ENCODE data around the gene ANTXR2.

Gene ANTXR2

GRCh38 chr4:80078346-80079092 lies 5.5 kb upstream of the ANTXR2 start:
- TF ChIP-seq CTCF (IDR thresholded peaks at IDR 0.05): no peak

DNA sequence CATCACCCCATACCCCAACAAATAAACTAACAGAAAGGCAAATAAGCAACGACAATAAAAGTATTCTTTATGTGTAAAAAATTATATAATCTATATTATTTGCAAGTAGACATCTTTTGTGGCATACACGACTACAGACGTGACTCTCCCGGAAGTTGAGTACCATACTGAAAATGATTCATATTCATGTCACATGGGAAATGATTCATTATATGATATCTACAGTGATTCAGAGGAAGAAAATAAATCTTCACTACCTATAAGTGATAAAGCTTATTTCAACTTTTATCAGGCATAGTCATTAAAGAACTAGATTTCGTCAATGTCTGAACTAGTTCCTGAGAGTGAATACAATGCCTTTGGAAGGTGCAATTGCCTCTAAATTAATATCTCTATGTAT lies 4.6 kb upstream of the ANTXR2 start:
- TF ChIP-seq CTCF (IDR thresholded peaks at IDR 0.05): no peak

DNA sequence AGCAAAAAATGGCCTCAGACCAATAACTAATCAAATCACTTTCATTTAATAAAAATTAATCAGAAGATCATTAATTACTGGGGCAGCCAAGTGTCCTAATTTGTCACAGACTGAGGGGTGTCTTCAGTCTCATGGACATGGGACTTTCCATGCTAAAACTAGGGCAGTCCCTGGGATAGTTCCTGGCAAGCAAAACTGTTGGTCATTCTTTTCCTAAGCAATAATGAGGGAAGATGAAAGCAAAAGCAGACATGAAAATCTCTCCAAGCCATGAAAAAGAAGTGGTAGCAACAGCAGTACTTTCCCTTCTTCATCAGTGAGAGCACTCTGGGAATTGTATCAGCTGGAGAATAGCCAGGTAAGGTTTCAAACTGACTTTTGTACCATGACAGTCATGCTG lies 3.7 kb upstream of the ANTXR2 start:
- no peak for TF ChIP-seq CTCF (IDR thresholded peaks at IDR 0.05)

DNA sequence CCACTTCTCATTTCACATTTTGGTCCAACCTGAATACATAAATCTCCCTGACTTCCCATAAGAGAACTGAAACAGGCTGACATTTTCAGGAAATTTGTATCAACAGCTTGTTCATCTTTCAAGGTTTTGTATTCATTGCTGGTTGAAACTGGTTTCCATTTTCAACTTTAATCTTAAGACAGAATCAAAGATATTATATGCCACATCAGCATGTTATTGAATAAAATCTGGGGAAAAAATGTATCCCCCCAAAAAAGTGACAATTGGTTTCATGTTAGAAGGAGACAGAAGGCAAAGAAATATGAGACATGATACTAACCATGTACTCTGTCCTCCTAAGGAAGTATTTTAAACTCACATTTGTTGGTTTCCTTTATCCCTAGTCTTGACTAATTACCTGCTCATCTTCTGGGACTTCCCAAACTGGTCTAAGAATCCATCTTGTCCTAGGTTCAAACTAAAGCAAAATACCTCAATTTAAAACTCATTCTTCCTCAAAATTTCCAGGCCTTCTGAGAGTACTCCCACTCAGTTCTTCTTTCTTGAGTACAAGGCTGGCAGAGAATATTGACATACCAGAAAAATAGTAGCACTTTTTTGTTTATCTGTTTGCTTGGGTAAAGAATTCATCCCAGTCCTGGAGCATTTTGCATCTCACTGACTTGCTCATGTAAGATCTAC lies 3.1 kb upstream of the ANTXR2 start:
- no peak for TF ChIP-seq CTCF (IDR thresholded peaks at IDR 0.05)

DNA sequence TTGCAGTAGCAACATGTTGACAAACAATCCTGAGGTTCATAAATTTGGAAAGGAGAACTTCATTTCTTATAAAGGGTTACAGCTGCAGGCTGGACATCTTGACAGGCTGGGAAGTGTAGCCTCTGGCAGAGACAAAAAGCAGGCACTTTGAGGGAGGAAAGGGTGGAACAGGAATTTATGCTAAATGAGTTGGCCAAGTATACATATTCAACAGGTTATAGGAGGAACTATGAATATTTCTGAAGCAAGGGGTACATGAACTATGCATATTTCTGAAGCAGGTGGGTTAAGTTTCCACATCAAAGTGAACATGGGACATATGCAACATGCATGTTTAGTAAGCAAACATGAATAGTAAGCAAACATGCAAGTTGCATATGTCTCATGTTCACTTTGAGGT lies 1.6 kb upstream of the ANTXR2 start:
- TF ChIP-seq CTCF (IDR thresholded peaks at IDR 0.05): no peak

- no peak for TF ChIP-seq CTCF (IDR thresholded peaks at IDR 0.05)
These were observed 1.0 kb upstream of the ANTXR2 start for GRCh38 chr4:80074069-80074468.

DNA sequence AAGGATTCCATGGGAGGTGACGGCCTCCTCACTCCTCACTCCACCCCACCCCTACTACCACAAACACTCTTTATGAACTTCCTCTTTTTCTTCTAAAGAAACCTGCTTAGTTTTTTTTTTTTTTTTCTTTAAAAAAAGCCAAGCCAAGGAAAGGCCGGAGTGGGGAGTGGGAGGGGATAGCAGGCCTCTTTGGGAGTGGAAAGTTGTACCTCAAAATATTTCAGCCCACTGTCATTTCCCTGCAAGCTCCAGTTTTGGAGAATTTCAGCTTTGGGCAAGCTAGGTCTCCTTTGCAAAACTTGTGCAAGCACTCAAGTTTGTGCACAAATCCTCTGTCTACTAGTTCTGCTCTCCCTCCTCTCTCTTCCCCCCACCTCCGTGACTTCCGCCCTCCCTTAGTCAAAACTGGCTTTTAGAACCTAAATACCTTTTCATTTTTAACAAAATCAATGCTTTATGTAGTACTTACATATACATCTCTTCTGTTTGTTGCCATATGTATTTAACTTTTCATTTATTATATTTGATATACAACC lies 512 bp upstream of the ANTXR2 start:
- TF ChIP-seq CTCF (IDR thresholded peaks at IDR 0.05): no peak

Data from LNCAP (cell line).